ENCODE measurements around the gene GPR162. TPM values are rescaled to one million over a fixed set of nuclear protein-coding genes. Genes with fewer than 3 reads are reported as not detected.

The GPR162 gene
- total and polyA plus RNA-seq, 2 donors from 2014 or later: 5.0 to 9.8 TPM

DNA sequence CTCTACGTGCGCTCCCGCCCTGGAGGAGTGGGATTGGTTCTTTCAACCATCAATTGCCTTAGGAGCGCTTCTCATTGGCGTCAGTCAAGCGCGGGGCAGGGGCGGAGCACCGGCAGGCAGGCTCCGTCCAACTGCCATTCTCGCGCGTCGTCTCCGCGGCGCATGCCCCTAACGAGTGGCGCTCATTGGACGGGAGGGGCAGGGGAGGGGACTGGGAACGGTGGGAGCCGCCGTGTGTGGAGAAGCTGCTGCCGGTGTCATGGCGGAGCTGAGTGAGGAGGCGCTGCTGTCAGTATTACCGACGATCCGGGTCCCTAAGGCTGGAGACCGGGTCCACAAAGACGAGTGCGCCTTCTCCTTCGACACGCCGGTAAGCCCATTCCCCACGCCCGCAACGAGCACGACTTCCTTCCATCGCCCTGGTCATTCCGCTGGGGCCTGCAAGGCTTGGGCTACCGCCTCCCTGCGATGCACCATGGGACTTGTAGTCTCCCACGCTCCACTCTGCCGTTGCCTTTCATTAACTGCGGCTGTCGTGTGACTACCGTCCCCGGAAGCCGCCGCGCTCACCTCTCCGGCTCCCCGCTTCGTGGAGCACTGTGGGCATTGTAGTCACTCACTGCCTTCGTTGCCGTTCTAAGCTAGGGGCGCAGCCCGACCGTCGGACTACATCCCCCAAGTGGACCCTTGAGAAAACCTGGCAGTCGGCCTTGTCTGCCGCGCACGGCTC, 30.5 kb downstream of the GPR162 start, which contains the start of gene USP5:
USP5 (plus strand) TSS at position 230 of the 730 bp plus-strand sequence; CDS start at position 260, 30 bp downstream.
- Histone ChIP-seq H3K9me3 (ENCODE audit: control insufficient read depth in 2 of 3, insufficient read depth in 1 of 3, low read length in 3 of 3) (no peaks in the 10 kb centered on the region), H3K4me1 (ENCODE audit: control insufficient read depth in 2 of 3, insufficient read depth in 2 of 3, low read depth in 1 of 3, low read length in 3 of 3) (peaks cover 0 to 11% (median 6%) of the 10 kb centered on the region in 3 donors), H3K4me3 (ENCODE audit: low read length in 3 of 3) (peak within 1 kb of the TSS; percentile 92 to 99 (median 99)), H3K9ac (ENCODE audit: low read length in 3 of 3) (peak within 1 kb of the TSS; percentile 66 to 98 (median 87)), H3K27me3 (ENCODE audit: control insufficient read depth, insufficient read depth, low read length) (no peaks in the 10 kb centered on the region), H3K36me3 (ENCODE audit: control insufficient read depth in 2 of 3, insufficient read depth in 3 of 3, low read length in 3 of 3) (peaks cover 3 to 12% (median 7%) of the 10 kb centered on the region in 3 donors), H3K27ac (ENCODE audit: low read depth in 2 of 2, low read length in 2 of 2) (peak within 1 kb of the TSS; percentile 92)
- FAIRE-seq (peak; percentile 92), DNase-seq (peak; percentile 99 to 100 (median 100))
- TF ChIP-seq, protein P1, sequence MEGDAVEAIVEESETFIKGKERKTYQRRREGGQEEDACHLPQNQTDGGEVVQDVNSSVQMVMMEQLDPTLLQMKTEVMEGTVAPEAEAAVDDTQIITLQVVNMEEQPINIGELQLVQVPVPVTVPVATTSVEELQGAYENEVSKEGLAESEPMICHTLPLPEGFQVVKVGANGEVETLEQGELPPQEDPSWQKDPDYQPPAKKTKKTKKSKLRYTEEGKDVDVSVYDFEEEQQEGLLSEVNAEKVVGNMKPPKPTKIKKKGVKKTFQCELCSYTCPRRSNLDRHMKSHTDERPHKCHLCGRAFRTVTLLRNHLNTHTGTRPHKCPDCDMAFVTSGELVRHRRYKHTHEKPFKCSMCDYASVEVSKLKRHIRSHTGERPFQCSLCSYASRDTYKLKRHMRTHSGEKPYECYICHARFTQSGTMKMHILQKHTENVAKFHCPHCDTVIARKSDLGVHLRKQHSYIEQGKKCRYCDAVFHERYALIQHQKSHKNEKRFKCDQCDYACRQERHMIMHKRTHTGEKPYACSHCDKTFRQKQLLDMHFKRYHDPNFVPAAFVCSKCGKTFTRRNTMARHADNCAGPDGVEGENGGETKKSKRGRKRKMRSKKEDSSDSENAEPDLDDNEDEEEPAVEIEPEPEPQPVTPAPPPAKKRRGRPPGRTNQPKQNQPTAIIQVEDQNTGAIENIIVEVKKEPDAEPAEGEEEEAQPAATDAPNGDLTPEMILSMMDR (IDR thresholded peaks at IDR 0.05; ENCODE audit: borderline replicate concordance, extremely low read depth, insufficient read depth): no peak
- intact Hi-C loops (cut with DNase I): no loop called here

DNA sequence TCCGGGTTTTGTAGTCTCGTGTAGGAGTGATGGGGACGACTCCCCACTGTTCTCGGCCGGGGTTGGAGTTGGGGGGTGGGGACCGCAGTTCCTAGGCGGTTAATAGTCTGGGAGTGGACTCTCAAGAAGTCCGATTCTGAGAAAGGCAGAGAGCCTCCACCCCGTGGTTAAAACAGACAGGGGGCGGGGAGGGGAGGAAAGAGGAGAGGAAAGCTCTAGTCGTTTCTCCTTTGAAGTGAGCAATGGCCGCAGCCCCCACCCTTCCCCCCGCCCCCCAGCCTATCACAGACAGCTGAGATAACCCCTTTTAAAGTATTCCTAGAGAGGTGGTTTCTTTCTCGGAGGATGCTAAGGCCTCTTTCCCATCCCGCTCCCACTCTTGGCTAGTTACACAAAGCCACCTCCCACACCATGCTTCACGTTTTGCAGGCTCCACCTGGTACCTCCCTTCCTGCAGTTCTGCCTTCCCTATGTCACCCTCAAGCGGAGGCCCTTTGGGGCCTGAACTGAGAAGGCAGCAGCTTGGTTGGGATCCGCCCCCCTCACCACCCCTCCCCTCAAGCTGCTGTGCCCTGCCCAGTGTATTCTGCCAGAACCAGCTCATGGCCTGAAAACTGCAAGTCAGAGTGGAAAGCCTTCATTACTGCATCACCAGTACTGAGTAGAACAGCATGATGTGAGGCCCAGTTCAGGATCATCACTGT, 31.2 kb downstream of the GPR162 start:
- H3K36me3 ChIP-seq (ENCODE audit: control insufficient read depth in 2 of 3, insufficient read depth in 3 of 3, low read length in 3 of 3): peaks cover 6 to 20% (median 14%) of the 10 kb centered on the region in 3 donors
- H3K27me3 ChIP-seq (ENCODE audit: control insufficient read depth, insufficient read depth, low read length): no peaks in the 10 kb centered on the region
- TF ChIP-seq, protein P1 (IDR thresholded peaks at IDR 0.05; ENCODE audit: borderline replicate concordance, extremely low read depth, insufficient read depth): no peak
- no peaks in the 10 kb centered on the region for H3K9me3 ChIP-seq (ENCODE audit: control insufficient read depth in 2 of 3, insufficient read depth in 1 of 3, low read length in 3 of 3)
- peak overlapping the region in 2 of 3 donors; percentile 36 to 46 for H3K9ac ChIP-seq (ENCODE audit: low read length in 3 of 3)
- H3K4me3 ChIP-seq (ENCODE audit: low read length in 3 of 3): peak overlapping the region; percentile 75 to 99 (median 92)
- FAIRE-seq (no peak), DNase-seq (peak in 3 of 5 donors; percentile 66 to 84 (median 82))
- H3K27ac ChIP-seq (ENCODE audit: low read depth in 2 of 2, low read length in 2 of 2): no peak overlapping the region
- peaks cover 0 to 11% (median 6%) of the 10 kb centered on the region in 3 donors for H3K4me1 ChIP-seq (ENCODE audit: control insufficient read depth in 2 of 3, insufficient read depth in 2 of 3, low read depth in 1 of 3, low read length in 3 of 3)
- intact Hi-C loops (cut with DNase I): no loop called here

DNA sequence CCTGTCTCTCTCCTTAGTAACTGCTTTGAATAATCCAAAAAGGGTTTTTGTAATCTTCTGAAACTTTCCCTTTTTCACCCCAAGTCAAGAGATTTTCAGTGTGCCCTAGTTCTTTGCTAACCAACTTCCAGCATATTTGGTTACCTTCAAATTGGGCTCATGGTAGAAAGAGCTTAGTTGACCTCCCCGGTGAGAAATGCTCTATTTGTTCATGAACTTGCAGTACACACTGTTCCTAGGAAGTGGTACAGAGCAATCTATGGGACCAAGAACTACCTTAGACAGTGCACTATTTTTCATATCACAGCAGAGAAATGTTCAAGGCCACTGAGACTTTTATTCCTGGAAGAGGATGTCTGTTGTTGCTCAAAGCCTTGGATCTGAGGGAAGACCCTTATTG, 32.0 kb downstream of the GPR162 start:
- FAIRE-seq (no peak), DNase-seq (no peak)
- no peak overlapping the region for H3K9ac ChIP-seq (ENCODE audit: low read length in 3 of 3)
- intact Hi-C loops (cut with DNase I): no loop called here
- TF ChIP-seq, protein P1 (IDR thresholded peaks at IDR 0.05; ENCODE audit: borderline replicate concordance, extremely low read depth, insufficient read depth): no peak
- no peaks in the 10 kb centered on the region for H3K9me3 ChIP-seq (ENCODE audit: control insufficient read depth in 2 of 3, insufficient read depth in 1 of 3, low read length in 3 of 3)
- H3K4me3 ChIP-seq (ENCODE audit: low read length in 3 of 3): no peak overlapping the region
- peaks cover 9 to 28% (median 19%) of the 10 kb centered on the region in 3 donors for H3K36me3 ChIP-seq (ENCODE audit: control insufficient read depth in 2 of 3, insufficient read depth in 3 of 3, low read length in 3 of 3)
- no peaks in the 10 kb centered on the region for H3K27me3 ChIP-seq (ENCODE audit: control insufficient read depth, insufficient read depth, low read length)
- H3K4me1 ChIP-seq (ENCODE audit: control insufficient read depth in 2 of 3, insufficient read depth in 2 of 3, low read depth in 1 of 3, low read length in 3 of 3): peaks cover 0 to 11% (median 6%) of the 10 kb centered on the region in 3 donors
- no peak overlapping the region for H3K27ac ChIP-seq (ENCODE audit: low read depth in 2 of 2, low read length in 2 of 2)

Data from kidney (tissue), 14 donors.